ENCODE data around the gene CLCA2. TPM values are rescaled to one million over a fixed set of nuclear protein-coding genes. Genes with fewer than 3 reads are reported as not detected.

Gene CLCA2
- total RNA-seq (2022; extraction: Qiagen RNA extraction) = 0.02 TPM in 1 of 5 replicates, not detected in the others

GRCh38 chr1:86423873-86424272 is at the start of gene CLCA2:
TSS of gene CLCA2 (plus strand) at chr1:86424171. CDS start at chr1:86424248, 77 bp downstream.

GRCh38 chr1:86395751-86396497 is 28.0 kb upstream of the CLCA2 start, which contains the start of gene ODF2L:
TSS of gene ODF2L (minus strand) at chr1:86396323. CDS start at chr1:86387027, 9,296 bp downstream.

DNA sequence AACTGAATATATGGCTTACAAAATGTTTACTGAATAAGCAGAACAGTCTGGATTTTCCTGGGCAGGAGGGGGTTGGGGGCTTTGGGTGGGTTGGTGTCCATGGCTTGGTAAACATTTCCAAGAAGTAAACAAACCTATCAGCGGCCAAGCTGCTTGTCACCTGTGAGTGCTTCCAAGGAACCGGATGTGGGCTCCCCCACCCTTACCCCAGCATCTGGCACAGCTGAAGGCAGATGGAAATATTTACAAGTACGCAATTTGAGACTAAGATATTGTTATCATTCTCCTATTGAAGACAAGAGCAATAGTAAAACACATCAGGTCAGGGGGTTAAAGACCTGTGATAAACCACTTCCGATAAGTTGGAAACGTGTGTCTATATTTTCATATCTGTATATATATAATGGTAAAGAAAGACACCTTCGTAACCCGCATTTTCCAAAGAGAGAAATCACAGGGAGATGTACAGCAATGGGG is 44.6 kb downstream of the CLCA2 start, which contains the start of gene CLCA1:
CLCA1 (plus strand) TSS at position 427 of the 477 bp plus-strand sequence; CDS start at position 472, 45 bp downstream.

Other genes starting within 250 kb of the CLCA2 start
- gene ODF2L, start 27.8 kb upstream of the CLCA2 start, total RNA-seq (2022; extraction: Qiagen RNA extraction) = 8.2 to 10.2 TPM (median 9.1 TPM) in 5 replicates
- gene CLCA1, start 44.8 kb downstream of the CLCA2 start, total RNA-seq (2022; extraction: Qiagen RNA extraction) = not detected in 5 replicates
- gene CLCA4, start 122.9 kb downstream of the CLCA2 start, total RNA-seq (2022; extraction: Qiagen RNA extraction) = not detected in 5 replicates